22Rv1 (cell line): ENCODE results near the gene XPNPEP1.

Source experiments
- H3K27ac ChIP-seq: fragments of 450-650 bp; 2 replicates; pipeline ENCODE4 v1.5.1; 2017
- CTCF ChIP-seq: fragments of 450-650 bp; IDR thresholded peaks from 2 replicates; pipeline ENCODE4 v1.5.1; 2017; ENCODE audit warnings: mild to moderate bottlenecking
- ZFX ChIP-seq: fragments of 450-650 bp; IDR thresholded peaks from 2 replicates; pipeline ENCODE4 v1.6.1; 2017; ENCODE audit warnings: antibody characterized with exemption, borderline replicate concordance

Gene XPNPEP1

GRCh38 chr10:109875151-109875568 lies 48.2 kb downstream of the XPNPEP1 start:
- no peak for TF ChIP-seq ZFX
- TF ChIP-seq CTCF, result no peak
- H3K27ac ChIP-seq, result no peak overlapping the region

GRCh38 chr10:109871476-109871875 lies 51.8 kb downstream of the XPNPEP1 start:
- TF ChIP-seq CTCF (no peak), ZFX (no peak)

GRCh38 chr10:109866995-109867635 lies 56.2 kb downstream of the XPNPEP1 start:
- H3K27ac ChIP-seq, result no peak overlapping the region
- TF ChIP-seq ZFX, result no peak
- TF ChIP-seq CTCF, result no peak

More at GRCh38 chr10:109871476-109871875, 51.8 kb downstream of the XPNPEP1 start:
- H3K27ac ChIP-seq, result no peak overlapping the region

- no peak overlapping the region for H3K27ac ChIP-seq
- TF ChIP-seq ZFX (no peak), CTCF (peak; percentile 58)
Observed at GRCh38 chr10:109866168-109866994, 56.9 kb downstream of the XPNPEP1 start.

- TF ChIP-seq ZFX (no peak), CTCF (no peak)
- no peak overlapping the region for H3K27ac ChIP-seq
Observed at GRCh38 chr10:109863775-109864174, 59.5 kb downstream of the XPNPEP1 start.

GRCh38 chr10:109862738-109863137 lies 60.6 kb downstream of the XPNPEP1 start:
- TF ChIP-seq ZFX (no peak), CTCF (no peak)
- no peak overlapping the region for H3K27ac ChIP-seq

GRCh38 chr10:109862041-109862440 lies 61.3 kb downstream of the XPNPEP1 start:
- TF ChIP-seq ZFX, result no peak
- no peak for TF ChIP-seq CTCF
- no peak overlapping the region for H3K27ac ChIP-seq
